SHP77 treated with DMSO at 0.1 percent for 48 hours (cell line): ENCODE measurements around the gene ADARB2.
"Not testable (repeated sequence)": the region's sequence is repeated elsewhere in the genome, so short reads cannot be mapped to it uniquely, and the experiment has no call there.

Source experiments
- DNase-seq: peaks from one replicate; lab custom pipeline; 2025; lab: John Stamatoyannopoulos, UW

The ADARB2 gene

DNA sequence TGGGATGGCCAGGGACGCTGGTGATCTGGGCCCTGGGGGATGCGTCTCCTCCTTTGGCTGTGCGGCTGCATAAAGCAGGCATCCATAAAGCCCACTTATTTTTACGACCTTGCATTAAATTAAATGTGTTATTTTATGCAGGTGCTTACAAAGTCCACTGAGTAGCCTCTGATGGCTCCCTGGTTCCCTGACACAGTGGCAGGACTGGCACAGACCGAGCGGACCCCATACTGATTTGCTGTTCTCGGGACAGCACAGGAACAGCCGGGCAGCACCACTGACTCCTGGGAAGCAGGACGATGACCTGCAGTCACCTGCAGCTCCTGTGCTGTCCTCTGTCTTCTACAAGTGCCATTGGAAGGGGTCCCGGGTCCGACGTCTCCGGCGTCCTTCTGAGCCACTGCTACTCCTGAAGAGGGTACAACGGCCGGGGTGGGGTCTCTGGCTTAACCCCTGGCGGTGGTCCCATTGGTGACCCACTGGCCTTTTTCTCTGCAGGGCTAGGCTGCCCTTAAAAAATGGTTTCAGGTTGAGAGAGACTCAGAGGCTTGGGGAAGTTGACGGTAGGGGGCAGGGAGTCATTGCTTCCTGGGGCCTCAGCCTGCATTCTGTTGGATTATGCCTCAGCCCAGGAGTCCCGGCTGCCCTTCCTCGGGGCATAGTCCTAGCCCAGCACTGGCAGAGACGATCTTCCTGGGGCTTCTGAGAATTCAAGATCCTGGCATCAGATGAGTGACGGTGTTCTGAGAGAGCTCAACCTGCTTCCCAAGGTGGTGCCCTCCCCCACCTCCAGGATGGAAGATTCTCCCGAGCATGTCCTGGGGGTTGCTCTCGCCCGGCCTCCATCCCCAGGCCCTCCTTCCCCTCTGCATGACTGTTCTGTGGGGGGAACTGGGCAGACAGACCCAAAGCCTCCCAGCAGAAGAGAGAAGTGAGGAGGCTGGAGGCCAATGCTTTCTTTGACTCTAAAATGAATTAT is 330.1 kb downstream of the ADARB2 start:
- no peak for DNase-seq

- DNase-seq = no peak
Observed at GRCh38 chr10:1406132-1406966, 331.0 kb downstream of the ADARB2 start.

DNA sequence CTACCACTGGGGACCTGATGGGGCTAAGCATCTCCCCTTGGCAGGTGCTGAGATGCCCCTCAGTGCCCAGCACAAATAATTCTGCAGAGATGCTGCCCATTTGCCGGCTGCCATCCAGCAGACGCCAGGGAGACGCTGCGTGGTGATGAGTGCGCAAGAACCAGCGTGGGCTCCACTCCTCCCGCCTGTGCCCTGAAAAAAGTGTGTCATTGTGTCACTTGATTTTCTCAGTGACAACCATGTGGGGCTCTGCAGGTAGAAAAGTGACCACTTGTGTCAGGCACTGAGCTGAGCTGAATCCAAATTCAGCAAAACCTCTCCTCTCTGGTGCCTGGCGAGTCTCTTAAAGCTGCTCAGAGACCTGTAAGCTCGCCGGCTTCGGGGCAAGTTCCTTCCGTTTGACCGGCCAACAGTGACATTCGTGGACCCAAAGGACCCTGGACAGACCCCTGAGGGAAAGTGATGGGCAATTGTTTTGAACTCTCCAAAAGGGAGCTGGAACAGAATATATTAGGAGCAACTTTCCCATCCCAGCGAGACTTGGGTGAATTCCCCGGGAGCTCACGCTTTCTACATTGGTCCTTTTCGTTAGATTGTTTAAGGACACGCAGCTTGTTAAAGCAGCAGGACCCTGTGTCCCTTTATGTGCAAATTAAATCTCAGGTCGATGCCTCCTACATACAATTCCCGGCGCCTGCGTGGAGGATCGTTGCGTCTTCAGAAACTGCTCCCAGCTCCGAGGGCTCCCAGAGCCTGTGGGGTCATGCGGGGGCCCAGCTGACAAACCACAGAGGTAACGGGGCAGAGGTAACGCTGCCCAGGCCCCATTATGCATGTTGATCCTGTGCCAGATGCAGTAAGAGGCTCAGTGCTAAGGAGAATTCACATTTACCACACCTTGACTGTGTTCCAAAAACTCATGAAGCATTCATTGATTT is 332.7 kb downstream of the ADARB2 start:
- DNase-seq = no peak

- no peak for DNase-seq
Observed at GRCh38 chr10:1403508-1404322, 333.6 kb downstream of the ADARB2 start.

GRCh38 chr10:1402816-1403507 is 334.4 kb downstream of the ADARB2 start:
- no peak for DNase-seq

DNA sequence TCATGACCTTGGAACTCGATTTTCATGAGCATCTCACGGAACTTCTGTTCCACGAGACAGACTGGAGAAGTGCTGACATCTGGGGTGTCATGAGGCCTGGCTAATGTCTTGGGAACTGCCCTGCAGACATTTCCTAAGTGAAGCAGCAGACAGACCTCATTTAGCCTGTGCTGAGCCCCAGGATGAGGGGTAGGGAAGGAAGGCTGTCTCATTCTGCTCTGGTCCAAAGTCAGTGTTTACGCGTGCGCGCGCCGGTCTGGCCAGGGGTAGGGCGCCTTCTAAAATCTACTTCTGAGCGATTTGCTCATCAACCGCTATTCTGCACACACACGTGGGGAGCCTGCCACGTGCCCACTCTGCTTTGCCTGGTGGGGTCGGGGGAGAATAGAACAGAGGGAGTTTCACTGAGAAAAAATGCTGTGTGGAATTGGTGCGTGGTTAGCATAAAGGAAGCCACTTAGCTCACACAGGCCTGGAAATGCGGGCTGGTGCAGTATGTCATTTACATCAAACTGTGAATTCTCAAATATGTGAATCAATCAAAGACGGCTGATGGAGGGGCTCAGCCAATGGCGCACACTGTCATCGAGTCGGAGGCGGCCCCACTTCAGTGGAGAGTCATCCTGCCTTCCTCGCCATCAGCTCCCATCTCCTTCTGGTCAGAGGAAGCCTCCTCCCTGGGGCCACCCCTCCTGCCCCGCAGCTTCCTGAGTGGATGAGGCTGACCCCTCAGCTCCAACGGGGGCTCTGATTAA is 335.1 kb downstream of the ADARB2 start:
- no peak for DNase-seq

GRCh38 chr10:1401071-1401965 is 336.0 kb downstream of the ADARB2 start:
- DNase-seq = no peak

- no peak for DNase-seq
Observed at GRCh38 chr10:1400101-1401070, 336.9 kb downstream of the ADARB2 start.

DNA sequence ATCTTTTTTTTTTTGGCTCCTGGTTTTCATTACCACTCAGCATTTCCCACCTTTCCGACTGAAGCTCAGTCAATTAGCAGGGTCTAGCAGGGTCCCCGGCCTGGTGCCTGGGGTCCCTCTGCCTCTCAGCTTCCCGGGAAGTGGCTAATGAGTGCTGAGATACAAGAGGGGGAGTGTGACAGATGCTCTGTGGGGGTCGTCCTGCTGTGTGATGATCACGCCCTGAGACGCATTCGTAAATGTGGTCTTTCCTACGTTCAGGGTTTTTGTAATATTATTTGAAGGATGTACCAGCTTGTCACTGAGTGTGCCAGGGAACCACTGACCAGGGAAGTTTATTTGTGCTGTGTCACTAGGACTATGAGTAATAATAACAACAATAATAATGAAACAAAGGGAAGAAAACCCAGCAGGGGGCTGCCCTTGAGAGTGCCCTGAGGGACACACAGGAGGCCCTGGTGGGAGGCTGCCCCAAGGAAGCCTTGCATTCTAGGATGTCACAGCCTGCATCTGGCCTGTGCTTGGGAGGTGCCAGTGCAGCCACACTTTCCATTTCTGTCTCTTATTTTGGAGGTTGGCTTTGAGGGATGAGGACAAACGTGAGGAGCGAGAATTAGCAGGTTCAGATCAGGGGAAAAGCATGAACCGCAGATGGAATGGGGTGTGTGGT is 337.8 kb downstream of the ADARB2 start:
- no peak for DNase-seq

GRCh38 chr10:1398626-1399410 is 338.5 kb downstream of the ADARB2 start:
- no peak for DNase-seq

GRCh38 chr10:1398116-1398515 is 339.2 kb downstream of the ADARB2 start:
- DNase-seq = not testable (repeated sequence)

DNA sequence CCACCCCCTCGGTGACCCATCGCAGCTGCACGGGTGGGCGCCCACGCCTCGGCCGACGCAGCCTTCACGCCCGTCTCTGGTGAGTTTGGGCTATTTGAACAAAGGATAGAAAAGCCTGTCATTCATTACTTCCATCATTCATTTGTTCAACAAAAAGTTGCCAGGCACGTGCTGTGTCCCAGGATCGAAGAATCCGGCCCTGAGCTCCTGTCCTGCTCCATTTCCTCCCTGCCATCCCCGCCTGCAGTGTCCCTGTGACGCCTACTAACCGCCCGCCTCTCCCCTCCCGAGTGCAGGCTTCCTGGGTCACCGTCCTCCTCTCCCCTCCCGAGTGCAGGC is 341.1 kb downstream of the ADARB2 start:
- no peak for DNase-seq

GRCh38 chr10:1395481-1396296 is 341.6 kb downstream of the ADARB2 start:
- no peak for DNase-seq

GRCh38 chr10:1395025-1395480 is 342.3 kb downstream of the ADARB2 start:
- DNase-seq = no peak
